NCI-H526 treated with DMSO at 0.1 percent for 48 hours (cell line): ENCODE data around the gene SVBP.
"Not testable (repeated sequence)": the region's sequence is repeated elsewhere in the genome, so short reads cannot be mapped to it uniquely, and the experiment has no call there.

Experiments used
- DNase-seq: peaks from one replicate; lab custom pipeline; 2025; lab: John Stamatoyannopoulos, UW

Gene SVBP

GRCh38 chr1:42816585-42817439 is at the start of gene SVBP, which contains the start of gene ERMAP:
Gene SVBP (minus strand): TSS chr1:42817397. CDS start chr1:42816544, 853 bp downstream.
Gene ERMAP (plus strand): TSS chr1:42817122. CDS start chr1:42830449, 13,327 bp downstream.
- DNase-seq, result peak; percentile 92

- DNase-seq, result no peak
Measured at GRCh38 chr1:42866549-42866948, 49.4 kb upstream of the SVBP start.

GRCh38 chr1:42861014-42861399 is 43.8 kb upstream of the SVBP start:
- DNase-seq, result no peak

- DNase-seq, result no peak
Measured at GRCh38 chr1:42860339-42861013, 43.3 kb upstream of the SVBP start.

- not testable (repeated sequence) for DNase-seq
Measured at GRCh38 chr1:42859366-42859765, 42.2 kb upstream of the SVBP start.

- not testable (repeated sequence) for DNase-seq
Measured at GRCh38 chr1:42856554-42856953, 39.4 kb upstream of the SVBP start.

GRCh38 chr1:42853116-42853884 is 36.1 kb upstream of the SVBP start:
- no peak for DNase-seq

- DNase-seq, result no peak
Measured at GRCh38 chr1:42852608-42852980, 35.4 kb upstream of the SVBP start.

GRCh38 chr1:42851960-42852607 is 34.9 kb upstream of the SVBP start:
- no peak for DNase-seq

GRCh38 chr1:42851420-42851819 is 34.2 kb upstream of the SVBP start:
- no peak for DNase-seq

GRCh38 chr1:42849944-42850343 is 32.7 kb upstream of the SVBP start:
- no peak for DNase-seq

- no peak for DNase-seq
Measured at GRCh38 chr1:42848823-42849537, 31.8 kb upstream of the SVBP start.

GRCh38 chr1:42847721-42848460 is 30.7 kb upstream of the SVBP start:
- no peak for DNase-seq

- DNase-seq, result no peak
Measured at GRCh38 chr1:42847111-42847595, 30.0 kb upstream of the SVBP start.

GRCh38 chr1:42846257-42847110 is 29.3 kb upstream of the SVBP start, which contains the start of gene ZNF691:
Gene ZNF691 (plus strand): TSS chr1:42846613. CDS start chr1:42849659, 3,046 bp downstream.
- DNase-seq, result peak; percentile 99

GRCh38 chr1:42845866-42846256 is 28.7 kb upstream of the SVBP start:
- no peak for DNase-seq

- DNase-seq, result no peak
Measured at GRCh38 chr1:42845193-42845592, 28.0 kb upstream of the SVBP start.

GRCh38 chr1:42844592-42845140 is 27.5 kb upstream of the SVBP start:
- no peak for DNase-seq
